WERI-Rb-1 (cell line): ENCODE measurements around the gene PARP1.

Experiments
- DNase-seq: peaks from one replicate; pipeline ENCODE4 v3.0.0-alpha.2; 2020
- H3K27ac ChIP-seq: fragments of 250-450 bp; sonication (Bioruptor Pico); 2 replicates; pipeline ENCODE4 v1.5.1; 2020; ENCODE audit warnings: mild to moderate bottlenecking, moderate library complexity
- H3K27me3 ChIP-seq: fragments of 250-450 bp; sonication (Bioruptor Pico); 2 replicates; pipeline ENCODE4 v1.5.1; 2021; ENCODE audit warnings: mild to moderate bottlenecking, low read depth, moderate library complexity; ENCODE audit not compliant: insufficient read depth, severe bottlenecking
- H3K36me3 ChIP-seq: fragments of 250-450 bp; sonication (Bioruptor Pico); 2 replicates; pipeline ENCODE4 v1.5.1; 2020; ENCODE audit warnings: mild to moderate bottlenecking, moderate library complexity
- H3K4me3 ChIP-seq: 2 replicates; pipeline ENCODE4 v1.5.1; 2011; ENCODE audit warnings: low read depth, mild to moderate bottlenecking, control low read depth, low read length
- H3K9me3 ChIP-seq: fragments of 250-450 bp; sonication (Bioruptor Pico); 2 replicates; pipeline ENCODE4 v1.5.1; 2021; ENCODE audit warnings: mild to moderate bottlenecking, moderate library complexity; ENCODE audit not compliant: severe bottlenecking
- TF ChIP-seq, protein P1 (sequence below): IDR thresholded peaks from 2 replicates; pipeline ENCODE4 v1.5.1; 2011; ENCODE audit warnings: low read depth, mild to moderate bottlenecking, control low read depth, inconsistent platforms, low read length

The PARP1 gene

DNA sequence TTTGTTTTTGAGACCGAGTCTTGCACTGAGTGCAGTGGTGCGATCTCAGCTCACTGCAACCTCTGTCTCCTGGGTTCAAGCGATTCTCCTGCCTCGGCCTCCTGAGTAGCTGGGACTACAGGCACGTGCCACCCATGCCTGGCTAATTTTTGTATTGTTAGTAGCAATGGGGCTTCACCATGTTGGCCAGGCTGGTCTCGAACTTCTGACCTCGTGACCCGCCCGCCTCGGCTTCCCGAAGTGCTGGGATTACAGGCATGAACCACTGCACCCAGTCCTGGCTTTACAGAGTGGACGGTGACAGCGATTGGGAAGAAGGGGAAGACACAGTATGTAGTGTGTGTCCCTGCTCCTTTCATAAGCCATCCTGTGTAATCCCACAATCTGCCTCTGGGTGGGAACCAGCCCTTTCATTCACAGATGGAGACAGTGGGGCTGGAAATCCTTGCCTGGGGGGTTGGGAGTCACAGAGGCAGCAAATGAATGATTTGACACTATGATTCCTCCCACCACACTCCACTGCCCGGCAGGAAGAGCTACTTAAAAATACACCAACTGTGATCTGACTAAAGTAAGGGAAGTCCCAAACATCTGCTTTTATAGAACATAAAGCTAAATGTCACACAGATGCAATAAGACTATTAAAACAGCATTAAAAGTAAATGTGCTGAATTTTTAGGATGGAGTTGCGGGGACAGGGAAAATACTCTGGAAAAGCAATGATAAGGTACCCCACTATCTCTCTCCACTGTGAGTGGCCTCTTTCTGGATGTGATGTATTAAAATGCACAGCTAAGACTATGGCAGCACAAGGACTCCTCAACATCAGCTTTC is 4.5 kb downstream of the PARP1 start:
- H3K4me3 ChIP-seq, result no peak overlapping the region
- no peak overlapping the region for H3K27ac ChIP-seq
- no peaks in the 10 kb centered on the region for H3K9me3 ChIP-seq
- peak; percentile 38 for DNase-seq
- H3K36me3 ChIP-seq, result peaks cover 16% of the 10 kb centered on the region
- TF ChIP-seq, protein P1, sequence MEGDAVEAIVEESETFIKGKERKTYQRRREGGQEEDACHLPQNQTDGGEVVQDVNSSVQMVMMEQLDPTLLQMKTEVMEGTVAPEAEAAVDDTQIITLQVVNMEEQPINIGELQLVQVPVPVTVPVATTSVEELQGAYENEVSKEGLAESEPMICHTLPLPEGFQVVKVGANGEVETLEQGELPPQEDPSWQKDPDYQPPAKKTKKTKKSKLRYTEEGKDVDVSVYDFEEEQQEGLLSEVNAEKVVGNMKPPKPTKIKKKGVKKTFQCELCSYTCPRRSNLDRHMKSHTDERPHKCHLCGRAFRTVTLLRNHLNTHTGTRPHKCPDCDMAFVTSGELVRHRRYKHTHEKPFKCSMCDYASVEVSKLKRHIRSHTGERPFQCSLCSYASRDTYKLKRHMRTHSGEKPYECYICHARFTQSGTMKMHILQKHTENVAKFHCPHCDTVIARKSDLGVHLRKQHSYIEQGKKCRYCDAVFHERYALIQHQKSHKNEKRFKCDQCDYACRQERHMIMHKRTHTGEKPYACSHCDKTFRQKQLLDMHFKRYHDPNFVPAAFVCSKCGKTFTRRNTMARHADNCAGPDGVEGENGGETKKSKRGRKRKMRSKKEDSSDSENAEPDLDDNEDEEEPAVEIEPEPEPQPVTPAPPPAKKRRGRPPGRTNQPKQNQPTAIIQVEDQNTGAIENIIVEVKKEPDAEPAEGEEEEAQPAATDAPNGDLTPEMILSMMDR, result peak; percentile 39
- H3K27me3 ChIP-seq, result no peaks in the 10 kb centered on the region

DNA sequence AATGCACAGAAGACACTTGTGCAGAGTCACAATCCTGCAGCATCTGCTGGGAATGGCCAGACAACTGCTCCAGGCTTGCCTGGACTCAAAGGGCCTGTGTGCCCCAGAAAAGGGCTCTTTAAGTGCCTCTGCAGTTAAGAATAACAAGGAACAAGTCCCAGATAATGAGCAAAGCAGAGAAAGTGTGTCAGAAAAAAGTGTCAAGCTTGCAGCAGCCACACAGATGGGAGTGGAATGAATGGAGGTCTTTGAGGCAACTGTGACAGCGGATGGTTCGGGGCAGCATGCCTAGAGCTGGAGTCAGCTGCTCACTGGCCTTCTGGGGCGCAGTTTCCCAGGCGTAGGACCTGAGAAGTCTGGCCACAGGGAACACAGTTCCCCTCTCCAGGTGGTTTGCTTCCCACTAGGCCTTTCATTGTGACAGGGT is 5.1 kb downstream of the PARP1 start:
- DNase-seq, result no peak
- TF ChIP-seq, protein P1, result no peak
- Histone ChIP-seq H3K4me3 (no peak overlapping the region), H3K9me3 (no peaks in the 10 kb centered on the region), H3K36me3 (peaks cover 16% of the 10 kb centered on the region), H3K27ac (no peak overlapping the region), H3K27me3 (no peaks in the 10 kb centered on the region)

DNA sequence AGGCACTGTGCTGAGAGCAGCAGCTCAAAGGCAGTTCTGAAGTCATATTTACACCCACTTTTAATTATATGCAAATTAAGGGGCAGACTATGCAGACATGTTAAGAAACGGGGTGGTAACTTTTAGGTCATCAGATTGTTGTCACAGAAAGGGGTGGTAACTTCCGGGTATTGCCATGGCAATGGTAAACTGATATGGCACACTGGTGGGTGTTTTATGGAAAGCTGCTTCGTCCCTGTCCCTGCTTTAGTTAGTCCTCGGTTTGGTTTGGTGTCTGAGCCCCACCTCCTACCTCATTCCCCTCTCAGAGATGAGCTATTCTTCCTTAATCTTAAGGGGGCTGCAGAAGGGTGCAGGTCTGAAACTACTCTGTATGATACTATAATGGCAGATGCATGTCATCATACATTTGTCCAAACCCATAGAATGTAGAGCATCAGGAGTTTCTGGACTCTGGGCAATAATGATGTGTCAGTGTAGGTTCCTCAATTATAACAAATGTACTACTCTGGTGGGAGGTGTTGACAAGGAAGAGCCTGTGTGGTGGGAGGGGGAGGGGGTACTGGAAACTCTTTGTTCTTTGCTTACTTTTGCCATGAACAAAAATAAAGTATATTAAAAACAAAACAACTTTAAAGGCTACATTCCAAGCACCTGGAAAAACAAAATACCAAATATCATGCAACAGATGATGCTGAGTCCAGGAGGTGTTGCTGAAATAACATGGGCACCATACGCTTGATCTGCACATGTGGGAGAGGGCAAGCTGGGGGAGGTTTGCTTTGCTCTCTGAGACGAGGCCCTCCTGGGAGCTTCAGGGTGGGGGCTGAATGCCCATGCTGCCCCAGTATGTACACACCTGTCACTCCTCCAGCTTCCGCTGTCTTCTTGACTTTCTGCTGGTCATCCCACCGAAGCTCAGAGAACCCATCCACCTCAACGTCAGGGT is 6.3 kb downstream of the PARP1 start:
- no peak overlapping the region for H3K4me3 ChIP-seq
- H3K27me3 ChIP-seq, result no peaks in the 10 kb centered on the region
- no peak for DNase-seq
- TF ChIP-seq, protein P1, result no peak
- no peaks in the 10 kb centered on the region for H3K9me3 ChIP-seq
- H3K36me3 ChIP-seq, result peaks cover 16% of the 10 kb centered on the region
- no peak overlapping the region for H3K27ac ChIP-seq

DNA sequence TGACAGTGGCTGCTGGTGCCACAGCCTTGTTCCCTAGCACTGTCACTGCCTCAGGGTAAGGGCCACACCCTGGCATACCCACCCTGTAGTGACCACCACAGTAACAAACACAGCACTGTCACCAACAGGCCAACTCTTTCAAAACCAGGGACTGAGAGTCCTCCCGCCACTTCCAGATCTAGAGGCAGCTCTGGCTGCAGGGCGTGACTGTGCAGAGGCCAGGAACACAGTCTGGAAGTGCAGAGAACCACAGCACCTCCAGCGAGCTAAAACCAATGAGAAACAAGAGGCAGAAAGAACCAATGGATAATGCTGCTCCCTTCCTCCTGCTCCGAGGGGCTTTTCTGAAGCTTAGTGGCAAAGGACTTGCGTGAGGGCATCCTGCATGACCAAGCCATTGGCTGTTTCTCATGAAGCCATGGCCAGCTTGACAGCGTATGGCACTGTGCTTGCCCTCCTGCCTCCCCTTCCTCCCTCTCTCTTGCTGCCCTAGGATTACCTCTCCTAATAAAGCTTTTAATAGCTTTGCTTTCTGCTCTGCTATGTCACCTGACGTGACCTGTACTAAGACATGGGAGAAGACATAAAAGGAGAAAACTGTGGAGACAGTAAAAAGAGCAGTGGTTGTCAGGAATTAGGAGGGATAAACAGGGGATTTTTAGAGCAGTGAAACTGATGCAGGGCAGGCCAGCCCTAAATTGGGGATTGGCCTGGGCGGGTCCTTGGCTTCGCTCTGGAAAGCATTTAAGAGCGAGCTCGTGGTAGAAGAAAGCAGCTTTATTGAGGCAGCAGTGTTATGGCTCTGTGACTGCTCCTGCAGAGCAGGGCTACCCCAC is 7.2 kb downstream of the PARP1 start:
- Histone ChIP-seq H3K27me3 (no peaks in the 10 kb centered on the region), H3K27ac (no peak overlapping the region), H3K9me3 (no peaks in the 10 kb centered on the region), H3K4me3 (no peak overlapping the region), H3K36me3 (peaks cover 16% of the 10 kb centered on the region)
- DNase-seq, result peak; percentile 24
- TF ChIP-seq, protein P1, result no peak

DNA sequence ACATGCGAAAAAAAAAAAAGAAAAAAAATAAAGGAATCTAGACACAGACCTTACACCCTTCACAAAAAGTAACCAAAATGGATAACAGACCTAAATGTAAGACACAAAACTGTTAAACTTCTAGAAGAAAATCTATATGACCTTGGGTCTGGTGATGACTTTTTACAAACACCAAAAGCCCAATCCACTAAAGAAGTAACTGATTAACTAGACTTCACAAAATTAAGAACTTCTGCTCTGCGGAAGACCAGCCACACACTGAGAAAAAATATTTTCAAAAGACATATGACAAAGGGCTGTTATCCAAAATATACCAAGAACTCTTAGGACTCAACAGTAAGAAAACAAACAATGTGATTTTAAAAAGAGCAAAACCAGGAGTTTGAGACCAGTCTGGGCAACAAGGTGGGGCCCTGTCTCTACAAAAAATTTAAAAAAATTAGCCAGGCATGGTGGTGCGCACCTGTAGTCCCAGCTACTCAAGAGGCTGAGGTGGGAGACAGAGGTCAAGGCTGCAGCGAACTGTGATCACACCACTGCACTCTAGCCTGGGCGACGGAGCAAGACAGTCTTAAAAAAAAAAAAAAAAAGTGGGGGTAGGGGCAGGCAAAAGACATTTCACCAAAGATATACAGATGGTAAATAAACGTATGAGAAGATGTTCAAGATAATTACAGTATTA is 9.8 kb downstream of the PARP1 start:
- Histone ChIP-seq H3K36me3 (peaks cover 16% of the 10 kb centered on the region), H3K27me3 (no peaks in the 10 kb centered on the region), H3K4me3 (no peak overlapping the region), H3K9me3 (no peaks in the 10 kb centered on the region), H3K27ac (no peak overlapping the region)
- DNase-seq, result no peak
- TF ChIP-seq, protein P1, result no peak
